ENCODE measurements around the gene ATXN1. TPM values are rescaled to one million over a fixed set of nuclear protein-coding genes. Genes with fewer than 3 reads are reported as not detected.

The ATXN1 gene
- total and polyA plus RNA-seq, 2 of the 8 experiments (the other 6 are each of a cell fraction or from before 2014, with no cell fraction given): 1.6 to 4.0 TPM

DNA sequence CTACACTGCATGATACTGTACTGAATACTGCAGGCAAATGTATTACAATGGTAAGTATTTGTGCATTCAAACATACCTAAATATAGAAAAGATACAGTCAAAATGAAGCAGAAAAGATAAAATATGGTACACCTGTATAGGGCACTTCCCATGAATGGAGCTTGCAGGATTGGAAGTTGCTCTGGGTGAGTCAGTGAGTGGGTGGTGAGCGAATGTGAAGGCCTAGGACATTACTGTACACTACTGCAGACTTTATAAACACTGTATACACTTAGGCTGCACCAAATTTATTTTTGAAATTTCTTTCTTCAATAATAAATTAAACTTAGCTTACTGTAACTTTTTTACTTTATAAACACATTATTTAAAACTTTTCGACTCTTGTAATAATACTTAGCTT is 213.1 kb downstream of the ATXN1 start:
- CTCF ChIA-PET (ENCODE audit: partially characterized antibody): no interaction called here
- H4K5ac ChIP-seq (ENCODE audit: insufficient read length, low read depth, low read length): no peak overlapping the region
- H3K23ac ChIP-seq (ENCODE audit: insufficient read length): no peak overlapping the region
- H3K56ac ChIP-seq (replicated peaks; ENCODE audit: insufficient read length, low read depth, low read length): no peak overlapping the region
- H4K91ac ChIP-seq (replicated peaks; ENCODE audit: insufficient read length, low read length): no peak overlapping the region
- H2BK5ac ChIP-seq (ENCODE audit: low read depth, low read length): no peak overlapping the region
- H3K79me1 ChIP-seq (ENCODE audit: low read depth, low read length): no peaks in the 10 kb centered on the region
- H3K23me2 ChIP-seq (ENCODE audit: low read depth, low read length): no peaks in the 10 kb centered on the region
- H3K4me3 ChIP-seq (ENCODE audit: extremely low read depth in 1 of 4, insufficient read depth in 2 of 4, low read depth in 3 of 4, low read length in 4 of 4): no peak overlapping the region
- DNase-seq (ENCODE audit: low read depth in 1 of 2, low spot score in 2 of 2) (no peak), FAIRE-seq (no peak)
- H2AFZ ChIP-seq (ENCODE audit: low read length): no peak overlapping the region
- 89 to 100% methylated on average over 1 to 2 of the region's 2 CpGs for WGBS, 2 experiments (ENCODE audit: extremely low coverage in 1 of 2, insufficient coverage in 1 of 2, insufficient read length in 1 of 2, insufficient replicate concordance in 2 of 2, low coverage in 1 of 2, low lambda C conversion rate in 2 of 2, missing lambda C conversion rate in 1 of 2)
- H3K18ac ChIP-seq (ENCODE audit: extremely low read depth, low read length): no peak overlapping the region
- H2BK12ac ChIP-seq (ENCODE audit: low read depth, low read length): no peak overlapping the region
- no peaks in the 10 kb centered on the region for H3K27me3 ChIP-seq (replicated peaks in 1 of 4; ENCODE audit: control insufficient read depth in 3 of 4, extremely low read depth in 1 of 4, insufficient read depth in 3 of 4, low read length in 3 of 4)
- H3K4ac ChIP-seq (replicated peaks; ENCODE audit: insufficient read length, low read depth, low read length): no peak overlapping the region
- no peak overlapping the region for H2BK120ac ChIP-seq (replicated peaks; ENCODE audit: low read depth, low read length)
- no peaks in the 10 kb centered on the region for H3K4me1 ChIP-seq (replicated peaks in 1 of 4; ENCODE audit: control insufficient read depth in 3 of 4, insufficient read depth in 4 of 4, low read length in 3 of 4)
- H4K20me1 ChIP-seq (replicated peaks in 1 of 2; ENCODE audit: control insufficient read depth in 1 of 2, insufficient read depth in 2 of 2, low read length in 2 of 2): peaks cover 0 to 3% of the 10 kb centered on the region in 2 experiments
- H3K14ac ChIP-seq (ENCODE audit: insufficient read length): no peak overlapping the region
- H2BK15ac ChIP-seq (ENCODE audit: low read length): no peak overlapping the region
- H4K8ac ChIP-seq (ENCODE audit: extremely low read depth, insufficient read depth, low read length): no peak overlapping the region
- H2BK20ac ChIP-seq (ENCODE audit: low read length): no peak overlapping the region
- H2AK5ac ChIP-seq (ENCODE audit: low read depth, low read length): no peak overlapping the region
- no peaks in the 10 kb centered on the region for H3K79me2 ChIP-seq (ENCODE audit: control insufficient read depth in 1 of 2, insufficient read depth in 2 of 2, low read length in 2 of 2)
- POLR2A ChIA-PET (ENCODE audit: partially characterized antibody): no interaction called here
- no peak overlapping the region for H3K27ac ChIP-seq (ENCODE audit: low read depth, low read length)
- H3K4me2 ChIP-seq (ENCODE audit: insufficient read depth in 1 of 2, low read depth in 2 of 2, low read length in 2 of 2): no peak overlapping the region
- no peaks in the 10 kb centered on the region for H3K36me3 ChIP-seq (ENCODE audit: control insufficient read depth in 2 of 4, insufficient read depth in 4 of 4, low read length in 3 of 4)
- H3K9me3 ChIP-seq (ENCODE audit: insufficient read depth in 2 of 2, low read depth in 1 of 2, low read length in 1 of 2): no peaks in the 10 kb centered on the region
- H3K9ac ChIP-seq (replicated peaks in 1 of 4; ENCODE audit: extremely low read depth in 1 of 4, low read depth in 3 of 4, low read length in 3 of 4): no peak overlapping the region
- TF ChIP-seq GABPA (IDR thresholded peaks at IDR 0.05; ENCODE audit: borderline replicate concordance, insufficient read depth, low read length): no peak
- no peak for TF ChIP-seq SIX5 (IDR thresholded peaks at IDR 0.05; ENCODE audit: low read depth, low read length)
- no peak for TF ChIP-seq BCL11A (IDR thresholded peaks at IDR 0.05; ENCODE audit: low read depth in 2 of 2, low read length in 2 of 2)
- TF ChIP-seq TAF7 (optimal IDR thresholded peaks at IDR 0.05; ENCODE audit: borderline replicate concordance, low read depth, low read length): no peak
- TF ChIP-seq CHD1 (IDR thresholded peaks at IDR 0.05; ENCODE audit: low read depth, low read length): no peak
- TF ChIP-seq TAF1 (IDR thresholded peaks at IDR 0.05; ENCODE audit: low read depth, low read length): no peak
- TF ChIP-seq, protein P1, sequence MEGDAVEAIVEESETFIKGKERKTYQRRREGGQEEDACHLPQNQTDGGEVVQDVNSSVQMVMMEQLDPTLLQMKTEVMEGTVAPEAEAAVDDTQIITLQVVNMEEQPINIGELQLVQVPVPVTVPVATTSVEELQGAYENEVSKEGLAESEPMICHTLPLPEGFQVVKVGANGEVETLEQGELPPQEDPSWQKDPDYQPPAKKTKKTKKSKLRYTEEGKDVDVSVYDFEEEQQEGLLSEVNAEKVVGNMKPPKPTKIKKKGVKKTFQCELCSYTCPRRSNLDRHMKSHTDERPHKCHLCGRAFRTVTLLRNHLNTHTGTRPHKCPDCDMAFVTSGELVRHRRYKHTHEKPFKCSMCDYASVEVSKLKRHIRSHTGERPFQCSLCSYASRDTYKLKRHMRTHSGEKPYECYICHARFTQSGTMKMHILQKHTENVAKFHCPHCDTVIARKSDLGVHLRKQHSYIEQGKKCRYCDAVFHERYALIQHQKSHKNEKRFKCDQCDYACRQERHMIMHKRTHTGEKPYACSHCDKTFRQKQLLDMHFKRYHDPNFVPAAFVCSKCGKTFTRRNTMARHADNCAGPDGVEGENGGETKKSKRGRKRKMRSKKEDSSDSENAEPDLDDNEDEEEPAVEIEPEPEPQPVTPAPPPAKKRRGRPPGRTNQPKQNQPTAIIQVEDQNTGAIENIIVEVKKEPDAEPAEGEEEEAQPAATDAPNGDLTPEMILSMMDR (IDR thresholded peaks at IDR 0.05; ENCODE audit: control extremely low read depth in 1 of 3, insufficient read depth in 1 of 3, low read depth in 1 of 3, low read length in 3 of 3): no peak
- TF ChIP-seq SP1 (IDR thresholded peaks at IDR 0.05; ENCODE audit: low read depth, low read length): no peak
- TF ChIP-seq TBP (IDR thresholded peaks at IDR 0.05; ENCODE audit: low read depth, low read length): no peak
- TF ChIP-seq CBX8 (IDR thresholded peaks at IDR 0.05; ENCODE audit: borderline replicate concordance, low read depth, low read length): no peak
- no peak for TF ChIP-seq KDM4A (IDR thresholded peaks at IDR 0.05; ENCODE audit: low read depth, low read length, severe bottlenecking)
- TF ChIP-seq, protein P2, sequence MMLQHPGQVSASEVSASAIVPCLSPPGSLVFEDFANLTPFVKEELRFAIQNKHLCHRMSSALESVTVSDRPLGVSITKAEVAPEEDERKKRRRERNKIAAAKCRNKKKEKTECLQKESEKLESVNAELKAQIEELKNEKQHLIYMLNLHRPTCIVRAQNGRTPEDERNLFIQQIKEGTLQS (IDR thresholded peaks at IDR 0.05; ENCODE audit: insufficient read depth, low read depth, low read length): no peak
